AG08396 (cell line): Measurements from ENCODE around the gene TUBGCP6.
A peak's percentile ranks its signal among the peaks of the same experiment; 100 is the strongest.

ENCODE experiments used
- DNase-seq: peaks from one replicate; pipeline ENCODE4 v3.0.0; 2012; ENCODE audit warnings: low spot score, mixed read lengths

Gene TUBGCP6

GRCh38 chr22:50250555-50251476 lies 6.0 kb upstream of the TUBGCP6 start, which contains the start of gene HDAC10:
Gene HDAC10 (minus strand): TSS chr22:50251265. CDS start chr22:50251032, 233 bp downstream.
- DNase-seq, result peak; percentile 94

GRCh38 chr22:50250249-50250554 lies 5.4 kb upstream of the TUBGCP6 start:
- no peak for DNase-seq

- DNase-seq, result no peak
Observed at GRCh38 chr22:50249341-50250248, 4.8 kb upstream of the TUBGCP6 start.

- DNase-seq, result no peak
Observed at GRCh38 chr22:50248196-50249081, 3.6 kb upstream of the TUBGCP6 start.

GRCh38 chr22:50247748-50248147 lies 2.9 kb upstream of the TUBGCP6 start:
- peak; percentile 62 for DNase-seq

- DNase-seq, result no peak
Observed at GRCh38 chr22:50246242-50247175, 1.7 kb upstream of the TUBGCP6 start.

GRCh38 chr22:50245214-50246072 lies 620 bp upstream of the TUBGCP6 start:
- DNase-seq, result no peak

- no peak for DNase-seq
Observed at GRCh38 chr22:50243685-50244419, 971 bp downstream of the TUBGCP6 start.

GRCh38 chr22:50242406-50242949 lies 2.3 kb downstream of the TUBGCP6 start:
- DNase-seq, result no peak

GRCh38 chr22:50238755-50239154 lies 6.1 kb downstream of the TUBGCP6 start:
- no peak for DNase-seq

- DNase-seq, result no peak
Observed at GRCh38 chr22:50236731-50237409, 8.0 kb downstream of the TUBGCP6 start.

- DNase-seq, result no peak
Observed at GRCh38 chr22:50233223-50233622, 11.6 kb downstream of the TUBGCP6 start.

GRCh38 chr22:50232481-50233151 lies 12.2 kb downstream of the TUBGCP6 start:
- no peak for DNase-seq

- no peak for DNase-seq
Observed at GRCh38 chr22:50229370-50229769, 15.5 kb downstream of the TUBGCP6 start.

- no peak for DNase-seq
Observed at GRCh38 chr22:50228366-50228765, 16.5 kb downstream of the TUBGCP6 start.

- no peak for DNase-seq
Observed at GRCh38 chr22:50227579-50228215, 17.1 kb downstream of the TUBGCP6 start.

GRCh38 chr22:50226875-50227165 lies 18.0 kb downstream of the TUBGCP6 start:
- no peak for DNase-seq
